Stimulated activated memory B cell treated with anti-CD40 and anti-IgM and Interleukin-4, amounts not matched to agents 10 μg/mL and 1 μg/mL and 100 μg/mL, for 72 hours (primary cell): Measurements from ENCODE around the gene CST3.
"Not testable (repeated sequence)": the region's sequence is repeated elsewhere in the genome, so short reads cannot be mapped to it uniquely, and the experiment has no call there.

Experiments
- ATAC-seq: fragments of 150-1000 bp; cut with Tn5 transposase; 2 replicates; pipeline ENCODE4 v1.10.0; 2021
- H3K27ac Mint-ChIP-seq: one replicate; pipeline ENCODE4 v1.8.0; 2022; ENCODE audit warnings: mild to moderate bottlenecking, mixed read lengths
- H3K27me3 Mint-ChIP-seq: one replicate; pipeline ENCODE4 v1.8.0; 2022; ENCODE audit warnings: mixed read lengths
- H3K36me3 Mint-ChIP-seq: one replicate; pipeline ENCODE4 v1.8.0; 2022; ENCODE audit warnings: mixed read lengths
- H3K4me1 Mint-ChIP-seq: one replicate; pipeline ENCODE4 v1.8.0; 2022; ENCODE audit warnings: mixed read lengths
- H3K4me3 Mint-ChIP-seq: one replicate; pipeline ENCODE4 v1.8.0; 2022; ENCODE audit warnings: mild to moderate bottlenecking, moderate library complexity, mixed read lengths
- H3K9me3 Mint-ChIP-seq: one replicate; pipeline ENCODE4 v1.8.0; 2022; ENCODE audit warnings: mixed read lengths

CST3 gene

DNA sequence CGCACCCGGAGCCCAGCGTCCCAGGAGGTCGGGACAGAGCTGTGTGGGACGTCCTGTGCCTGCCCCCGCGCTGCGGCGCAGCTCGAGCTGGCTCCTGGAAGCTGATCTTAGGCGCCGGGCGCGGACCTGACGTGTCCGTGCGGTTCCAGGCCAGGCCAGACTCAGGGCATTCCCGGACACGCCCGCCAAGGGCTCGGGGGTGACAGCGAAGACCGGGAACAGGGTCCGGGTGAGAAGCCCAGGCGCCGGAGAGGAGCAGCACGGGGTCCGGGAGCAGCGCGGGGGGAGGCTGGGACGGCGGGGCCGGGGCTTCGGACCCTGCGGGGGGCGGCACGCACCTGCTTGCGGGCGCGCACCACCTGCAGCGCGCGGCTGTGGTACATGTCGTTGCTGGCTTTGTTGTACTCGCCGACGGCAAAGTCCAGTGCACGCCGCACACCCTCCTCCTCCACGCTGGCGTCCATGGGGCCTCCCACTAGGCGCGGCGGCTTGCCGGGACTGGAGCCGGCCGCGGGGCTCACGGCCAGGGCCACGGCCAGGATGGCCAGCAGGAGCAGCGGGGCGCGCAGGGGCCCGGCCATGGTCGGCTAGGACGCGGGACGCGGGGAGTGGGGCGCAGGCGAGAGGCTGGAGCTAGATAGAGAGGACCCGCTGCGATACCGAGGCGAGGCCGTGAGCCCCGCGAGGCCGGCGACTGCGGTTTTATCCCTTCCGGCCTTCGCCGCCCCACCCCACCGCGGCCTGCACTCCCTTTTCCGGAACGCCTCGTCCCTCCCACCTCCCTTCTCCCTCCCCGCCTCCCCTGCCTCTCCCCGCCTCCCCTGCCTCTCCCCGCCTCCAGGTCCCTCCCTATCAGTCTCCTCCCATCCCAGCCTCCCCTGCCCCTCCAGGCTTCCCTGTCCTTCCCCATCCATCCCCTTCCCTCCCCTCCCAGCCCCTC lies at the start of gene CST3:
CST3 (minus strand) TSS at position 674 of the 940 bp plus-strand sequence; CDS start at position 581, 93 bp downstream.
- no peak within 1 kb of the TSS for H3K4me3 Mint-ChIP-seq
- H3K4me1 Mint-ChIP-seq = no peaks in the 10 kb centered on the region
- H3K27me3 Mint-ChIP-seq = peaks cover 60% of the 10 kb centered on the region
- H3K27ac Mint-ChIP-seq = no peak within 1 kb of the TSS
- H3K9me3 Mint-ChIP-seq = no peaks in the 10 kb centered on the region
- no peak for ATAC-seq
- no peaks in the 10 kb centered on the region for H3K36me3 Mint-ChIP-seq

- H3K27me3 Mint-ChIP-seq = peaks cover 8% of the 10 kb centered on the region
- no peaks in the 10 kb centered on the region for H3K36me3 Mint-ChIP-seq
- H3K4me1 Mint-ChIP-seq = no peaks in the 10 kb centered on the region
- no peaks in the 10 kb centered on the region for H3K9me3 Mint-ChIP-seq
- H3K4me3 Mint-ChIP-seq = no peak overlapping the region
- H3K27ac Mint-ChIP-seq = no peak overlapping the region
- ATAC-seq = no peak
Observed at GRCh38 chr20:23686046-23686750, 48.4 kb upstream of the CST3 start.

DNA sequence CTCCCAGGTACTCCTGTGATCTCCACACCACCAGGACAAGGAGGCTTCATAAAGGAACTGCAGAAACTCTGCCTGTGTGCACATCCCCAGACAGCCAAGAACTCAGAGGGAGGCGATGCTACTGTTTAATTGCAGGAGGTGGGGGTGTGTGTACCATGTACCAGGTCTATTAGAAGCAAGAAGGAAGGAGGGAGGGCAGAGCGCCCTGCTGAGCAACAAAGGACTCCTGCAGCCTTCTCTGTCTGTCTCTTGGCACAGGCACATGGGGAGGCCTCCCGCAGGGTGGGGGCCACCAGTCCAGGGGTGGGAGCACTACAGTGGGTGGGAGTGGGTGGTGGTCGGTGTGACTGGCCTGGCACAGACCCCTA lies 47.8 kb upstream of the CST3 start:
- H3K36me3 Mint-ChIP-seq, H3K4me3 Mint-ChIP-seq, H3K9me3 Mint-ChIP-seq, ATAC-seq, H3K27ac Mint-ChIP-seq, H3K4me1 Mint-ChIP-seq: not testable (repeated sequence)
- H3K27me3 Mint-ChIP-seq = peaks cover 15% of the 10 kb centered on the region

- H3K27me3 Mint-ChIP-seq = peaks cover 19% of the 10 kb centered on the region
- no peak overlapping the region for H3K27ac Mint-ChIP-seq
- H3K4me1 Mint-ChIP-seq = no peaks in the 10 kb centered on the region
- no peaks in the 10 kb centered on the region for H3K36me3 Mint-ChIP-seq
- ATAC-seq = no peak
- no peaks in the 10 kb centered on the region for H3K9me3 Mint-ChIP-seq
- no peak overlapping the region for H3K4me3 Mint-ChIP-seq
Observed at GRCh38 chr20:23684261-23684660, 46.5 kb upstream of the CST3 start.

DNA sequence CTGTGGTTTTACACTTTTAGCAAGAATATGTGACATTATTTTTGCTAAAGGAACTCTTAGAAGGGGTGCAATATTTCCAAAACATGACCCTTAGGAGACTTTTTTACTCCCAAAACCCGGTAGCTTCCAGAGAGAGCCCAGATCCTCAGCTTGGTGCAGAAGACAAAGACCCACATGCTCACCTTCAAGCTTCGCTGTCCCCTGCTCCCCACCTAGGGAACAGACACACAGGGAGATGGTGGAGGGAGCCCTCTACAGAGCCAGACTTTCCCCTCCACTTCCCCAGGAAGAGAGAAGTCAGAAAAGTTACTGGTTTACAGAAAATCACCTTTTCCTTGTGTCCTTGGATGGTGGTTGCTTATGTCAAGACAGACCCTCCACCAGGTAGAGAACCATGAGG lies 46.1 kb upstream of the CST3 start:
- Mint-ChIP-seq H3K4me3 (no peak overlapping the region), H3K36me3 (no peaks in the 10 kb centered on the region), H3K4me1 (no peaks in the 10 kb centered on the region), H3K27me3 (peaks cover 24% of the 10 kb centered on the region), H3K9me3 (no peaks in the 10 kb centered on the region), H3K27ac (no peak overlapping the region)
- ATAC-seq = no peak

DNA sequence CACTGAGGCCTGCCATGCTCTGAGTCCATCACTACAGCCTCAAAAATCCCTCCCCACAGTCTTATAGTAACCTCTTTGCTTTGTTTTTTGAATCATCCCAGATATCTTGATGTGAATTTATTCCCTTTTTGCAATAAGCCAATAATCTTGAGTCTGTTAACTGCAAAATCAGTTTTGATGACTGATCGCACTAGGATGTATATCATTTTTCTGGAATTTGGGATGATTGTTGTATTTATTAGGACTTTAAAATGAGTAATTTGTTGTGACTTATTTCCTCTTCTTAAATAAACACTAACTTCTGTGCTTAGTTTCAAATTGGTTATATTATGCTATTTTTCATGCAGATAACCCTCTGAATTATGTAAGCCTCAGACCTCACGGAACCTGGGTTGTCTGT lies 45.5 kb upstream of the CST3 start:
- Mint-ChIP-seq H3K4me3 (no peak overlapping the region), H3K27me3 (peaks cover 26% of the 10 kb centered on the region), H3K9me3 (no peaks in the 10 kb centered on the region), H3K36me3 (no peaks in the 10 kb centered on the region), H3K27ac (no peak overlapping the region), H3K4me1 (no peaks in the 10 kb centered on the region)
- ATAC-seq = no peak

- H3K27me3 Mint-ChIP-seq = peaks cover 21% of the 10 kb centered on the region
- no peaks in the 10 kb centered on the region for H3K9me3 Mint-ChIP-seq
- H3K4me3 Mint-ChIP-seq = no peak overlapping the region
- H3K4me1 Mint-ChIP-seq = no peaks in the 10 kb centered on the region
- ATAC-seq = no peak
- no peaks in the 10 kb centered on the region for H3K36me3 Mint-ChIP-seq
- H3K27ac Mint-ChIP-seq = no peak overlapping the region
Observed at GRCh38 chr20:23680146-23680545, 42.4 kb upstream of the CST3 start.

DNA sequence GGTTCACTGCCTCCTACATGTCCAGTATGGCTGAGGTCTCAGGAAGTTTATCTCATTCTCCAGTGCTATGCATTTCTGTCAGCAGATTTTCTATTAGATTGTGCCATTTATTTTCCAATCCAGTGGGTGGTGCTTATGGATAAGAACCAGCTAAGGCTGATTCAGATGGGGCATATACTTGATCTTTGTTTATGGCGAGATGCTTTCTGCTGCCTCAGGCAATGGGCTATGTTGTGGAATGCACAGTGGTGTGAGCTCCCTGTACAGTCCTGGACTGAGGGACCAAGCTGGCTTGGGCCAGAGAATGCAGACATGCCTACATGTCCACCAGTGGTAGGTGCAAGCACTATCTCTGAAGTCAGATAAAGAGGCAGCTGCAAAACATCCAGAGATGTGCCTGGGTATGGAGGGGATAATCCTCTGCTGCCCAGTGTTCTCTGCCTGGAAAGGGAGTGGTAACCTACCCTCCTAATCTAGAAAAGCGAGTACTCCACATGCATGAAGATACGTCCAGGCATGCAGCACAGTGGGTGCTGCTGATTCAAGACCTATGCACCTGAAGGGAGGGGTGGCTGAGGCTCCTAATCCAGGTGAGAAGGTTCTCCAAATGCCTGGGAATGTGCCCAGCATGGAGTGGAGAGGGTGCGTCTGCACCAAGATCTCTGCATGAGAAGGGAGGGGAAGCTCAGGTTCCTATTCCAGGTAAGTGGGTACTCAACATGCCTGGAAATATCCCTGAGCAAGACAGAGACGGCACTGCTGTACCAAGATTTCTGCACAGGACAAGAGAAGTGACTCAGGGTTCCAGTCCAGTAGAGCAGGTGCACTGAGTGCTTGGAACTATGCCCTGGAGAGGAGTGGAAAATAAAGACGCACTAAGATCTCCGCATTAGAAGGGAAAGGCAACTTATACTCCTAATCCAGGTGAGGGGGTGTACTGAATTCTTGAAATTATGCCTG lies 41.7 kb upstream of the CST3 start:
- H3K27me3 Mint-ChIP-seq = peaks cover 19% of the 10 kb centered on the region
- ATAC-seq = no peak

DNA sequence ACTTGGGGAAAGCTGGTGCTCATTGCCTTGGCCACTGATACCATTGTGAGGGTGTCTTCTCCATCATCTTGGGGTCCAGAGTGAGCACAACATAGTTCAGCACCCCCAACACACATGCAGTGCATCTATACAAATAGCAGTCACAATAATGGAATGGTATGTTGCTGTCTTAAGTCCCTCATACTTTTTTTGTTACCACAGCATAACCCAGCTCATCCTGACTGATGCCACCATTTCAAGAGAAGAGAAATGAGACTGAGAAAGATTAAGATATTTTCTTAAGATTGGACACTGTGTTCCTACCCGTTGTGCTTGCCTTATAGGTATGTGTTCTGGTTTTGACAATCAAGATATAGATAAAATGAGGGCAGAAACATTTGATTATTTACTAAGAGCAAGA lies 35.5 kb upstream of the CST3 start:
- H3K27ac Mint-ChIP-seq = no peak overlapping the region
- ATAC-seq = no peak

More for the DNA sequence above, 41.7 kb upstream of the CST3 start:
- Mint-ChIP-seq H3K27ac (no peak overlapping the region), H3K4me1 (no peaks in the 10 kb centered on the region), H3K4me3 (no peak overlapping the region), H3K9me3 (no peaks in the 10 kb centered on the region), H3K36me3 (no peaks in the 10 kb centered on the region)

GRCh38 chr20:23672158-23672557 lies 34.4 kb upstream of the CST3 start:
- Mint-ChIP-seq H3K4me3 (no peak overlapping the region), H3K27me3 (no peaks in the 10 kb centered on the region), H3K9me3 (peaks cover 4% of the 10 kb centered on the region), H3K36me3 (no peaks in the 10 kb centered on the region), H3K4me1 (no peaks in the 10 kb centered on the region), H3K27ac (no peak overlapping the region)
- ATAC-seq = no peak

More for the DNA sequence above, 35.5 kb upstream of the CST3 start:
- Mint-ChIP-seq H3K9me3 (peaks cover 4% of the 10 kb centered on the region), H3K27me3 (no peaks in the 10 kb centered on the region), H3K4me3 (no peak overlapping the region), H3K36me3 (no peaks in the 10 kb centered on the region), H3K4me1 (no peaks in the 10 kb centered on the region)

DNA sequence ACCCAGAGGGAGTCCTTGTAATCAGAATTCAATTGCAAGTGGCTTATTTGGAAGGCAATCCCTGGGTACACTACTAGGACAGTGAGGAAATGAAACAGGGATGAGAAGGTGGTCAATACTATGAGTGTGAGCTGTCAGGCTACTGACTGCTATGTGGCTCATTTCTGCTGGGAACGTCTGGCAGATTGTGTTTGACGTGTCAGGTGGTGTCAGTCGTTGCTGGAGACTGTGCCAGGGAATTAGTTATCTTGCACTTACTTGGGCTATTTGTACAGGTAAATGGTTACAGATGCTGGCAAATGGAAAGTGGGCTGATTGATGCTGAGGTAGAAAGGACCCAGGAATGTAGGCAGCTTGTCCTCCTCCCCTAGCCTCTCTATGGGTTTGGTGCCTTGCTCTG lies 33.7 kb upstream of the CST3 start:
- Mint-ChIP-seq H3K27ac (no peak overlapping the region), H3K36me3 (no peaks in the 10 kb centered on the region), H3K9me3 (peaks cover 4% of the 10 kb centered on the region), H3K4me3 (no peak overlapping the region), H3K27me3 (no peaks in the 10 kb centered on the region), H3K4me1 (no peaks in the 10 kb centered on the region)
- ATAC-seq = no peak

DNA sequence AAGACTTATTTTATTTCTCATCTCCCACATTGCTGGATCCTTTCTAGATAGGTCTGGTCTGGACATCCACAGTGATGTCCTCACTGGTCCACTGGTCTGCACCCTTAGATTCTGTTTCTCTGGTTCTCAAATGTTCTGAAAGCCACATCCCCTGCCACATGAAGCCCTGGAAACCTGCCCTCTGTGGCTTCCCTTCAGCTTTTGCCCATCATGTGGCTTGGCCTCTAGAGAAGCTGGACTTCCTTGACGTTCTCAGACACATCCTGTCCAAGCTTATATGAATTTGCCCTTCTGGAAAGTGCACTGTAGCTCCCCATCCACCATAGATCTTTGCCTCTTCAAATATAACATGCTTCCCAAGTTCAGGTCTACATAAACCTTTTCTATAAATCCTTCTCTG lies 32.6 kb upstream of the CST3 start:
- Mint-ChIP-seq H3K9me3 (peaks cover 4% of the 10 kb centered on the region), H3K27me3 (no peaks in the 10 kb centered on the region), H3K4me1 (no peaks in the 10 kb centered on the region), H3K36me3 (no peaks in the 10 kb centered on the region), H3K27ac (no peak overlapping the region), H3K4me3 (no peak overlapping the region)
- ATAC-seq = no peak

- H3K27me3 Mint-ChIP-seq = no peaks in the 10 kb centered on the region
- ATAC-seq = no peak
Observed at GRCh38 chr20:23669866-23670265, 32.1 kb upstream of the CST3 start.

DNA sequence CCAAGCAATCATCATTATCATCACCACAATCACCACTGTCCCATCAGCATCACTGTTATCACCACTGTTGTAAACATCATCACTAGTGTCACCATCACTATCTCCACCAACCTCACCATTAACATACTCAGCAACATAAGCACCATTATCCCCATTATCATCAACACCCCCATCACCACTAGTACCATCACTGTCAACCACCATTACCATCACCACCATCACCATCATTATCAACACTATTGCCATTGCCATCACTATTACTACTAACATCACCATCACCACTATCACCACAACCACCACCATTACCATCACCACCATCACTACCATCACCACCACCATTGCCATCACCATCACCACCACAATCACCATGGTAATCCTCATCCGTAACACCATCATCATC lies 31.6 kb upstream of the CST3 start:
- no peaks in the 10 kb centered on the region for H3K36me3 Mint-ChIP-seq
- no peaks in the 10 kb centered on the region for H3K4me1 Mint-ChIP-seq
- ATAC-seq = no peak

More at GRCh38 chr20:23669866-23670265, 32.1 kb upstream of the CST3 start:
- H3K4me3 Mint-ChIP-seq = no peak overlapping the region
- H3K36me3 Mint-ChIP-seq = no peaks in the 10 kb centered on the region
- peaks cover 4% of the 10 kb centered on the region for H3K9me3 Mint-ChIP-seq
- no peaks in the 10 kb centered on the region for H3K4me1 Mint-ChIP-seq
- no peak overlapping the region for H3K27ac Mint-ChIP-seq

GRCh38 chr20:23668477-23668951 lies 30.8 kb upstream of the CST3 start:
- no peaks in the 10 kb centered on the region for H3K36me3 Mint-ChIP-seq
- no peaks in the 10 kb centered on the region for H3K27me3 Mint-ChIP-seq
- no peak overlapping the region for H3K4me3 Mint-ChIP-seq
- peaks cover 4% of the 10 kb centered on the region for H3K9me3 Mint-ChIP-seq
- H3K4me1 Mint-ChIP-seq = no peaks in the 10 kb centered on the region
- H3K27ac Mint-ChIP-seq = no peak overlapping the region
- ATAC-seq = peak; percentile 44

More for the DNA sequence above, 31.6 kb upstream of the CST3 start:
- Mint-ChIP-seq H3K9me3 (peaks cover 4% of the 10 kb centered on the region), H3K27ac (no peak overlapping the region), H3K4me3 (no peak overlapping the region), H3K27me3 (no peaks in the 10 kb centered on the region)
